Hematopoietic multipotent progenitor cell treated with erythropoietin and hydrocortisone succinate and interleukin-3 and kit ligand, for 8 days (in vitro differentiated cells): ENCODE measurements around the gene TP53AIP1.

ENCODE experiments used
- DNase-seq: peaks from one replicate; pipeline ENCODE4 v3.0.0-alpha.2; 2015

TP53AIP1 gene

GRCh38 chr11:128888034-128888985 lies 54.4 kb downstream of the TP53AIP1 start:
- DNase-seq, result no peak

GRCh38 chr11:128886406-128887124 lies 56.1 kb downstream of the TP53AIP1 start:
- DNase-seq, result peak; percentile 78
